C4-2B (cell line): ENCODE results near the gene SLC25A21.

Experiments
- CTCF ChIP-seq: fragments of 450-650 bp; conservative IDR thresholded peaks from 2 replicates; pipeline ENCODE4 v1.5.1; 2017; ENCODE audit warnings: mild to moderate bottlenecking
- ZFX ChIP-seq: fragments of 450-650 bp; IDR thresholded peaks from 2 replicates; pipeline ENCODE4 v1.6.1; 2017

- no peak for TF ChIP-seq CTCF
- no peak for TF ChIP-seq ZFX
Observed at GRCh38 chr14:37090026-37090425, 82.4 kb downstream of the SLC25A21 start.
